IPS-15b (cell line): ENCODE data around the gene LNPEP.
"Not testable (repeated sequence)": the region's sequence is repeated elsewhere in the genome, so short reads cannot be mapped to it uniquely, and the experiment has no call there.

Source experiments
- H3K27me3 ChIP-seq: one replicate; pipeline ENCODE4 v1.6.1; 2013; ENCODE audit warnings: low read length; ENCODE audit not compliant: control insufficient read depth, insufficient read depth
- H3K36me3 ChIP-seq: one replicate; pipeline ENCODE4 v1.6.1; 2013; ENCODE audit warnings: low read length; ENCODE audit not compliant: control insufficient read depth, insufficient read depth
- H3K4me1 ChIP-seq: one replicate; pipeline ENCODE4 v1.6.1; 2013; ENCODE audit warnings: mild to moderate bottlenecking, low read length; ENCODE audit not compliant: control insufficient read depth, insufficient read depth
- H3K4me3 ChIP-seq: one replicate; pipeline ENCODE4 v1.5.1; 2013; ENCODE audit warnings: low read depth, low read length
- H3K9ac ChIP-seq: one replicate; pipeline ENCODE4 v1.6.1; 2013; ENCODE audit warnings: low read depth, mild to moderate bottlenecking, low read length
- H3K9me3 ChIP-seq: one replicate; pipeline ENCODE4 v1.6.1; 2013; ENCODE audit warnings: mild to moderate bottlenecking, low read length; ENCODE audit not compliant: control insufficient read depth, insufficient read depth

LNPEP gene

GRCh38 chr5:97074859-97075489, 139.1 kb downstream of the LNPEP start:
- Histone ChIP-seq H3K4me3 (no peak overlapping the region), H3K9me3 (no peaks in the 10 kb centered on the region), H3K36me3 (no peaks in the 10 kb centered on the region)

DNA sequence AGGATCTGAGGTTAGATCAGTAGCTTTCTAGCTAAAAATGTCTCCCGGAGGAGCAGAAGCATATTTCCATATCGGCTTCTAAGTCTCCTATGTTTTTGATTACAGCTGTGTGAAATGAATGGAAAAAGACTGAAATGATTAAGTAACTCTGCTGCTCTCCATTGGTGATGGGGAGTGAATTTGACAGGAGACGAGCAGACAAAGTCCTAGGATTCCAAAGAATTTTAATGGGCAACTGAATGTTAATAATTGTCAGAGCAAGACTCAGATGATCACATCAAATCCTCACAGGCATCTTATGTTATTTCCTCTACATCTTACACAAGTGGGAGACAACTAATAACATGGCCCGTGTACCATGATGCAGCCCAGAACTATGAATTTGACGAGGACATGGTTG, 139.8 kb downstream of the LNPEP start:
- Histone ChIP-seq H3K9me3 (no peaks in the 10 kb centered on the region), H3K4me1 (no peaks in the 10 kb centered on the region), H3K36me3 (no peaks in the 10 kb centered on the region), H3K27me3 (no peaks in the 10 kb centered on the region), H3K9ac (no peak overlapping the region), H3K4me3 (no peak overlapping the region)

More at GRCh38 chr5:97074859-97075489, 139.1 kb downstream of the LNPEP start:
- no peaks in the 10 kb centered on the region for H3K27me3 ChIP-seq
- H3K4me1 ChIP-seq = no peaks in the 10 kb centered on the region
- H3K9ac ChIP-seq = no peak overlapping the region

DNA sequence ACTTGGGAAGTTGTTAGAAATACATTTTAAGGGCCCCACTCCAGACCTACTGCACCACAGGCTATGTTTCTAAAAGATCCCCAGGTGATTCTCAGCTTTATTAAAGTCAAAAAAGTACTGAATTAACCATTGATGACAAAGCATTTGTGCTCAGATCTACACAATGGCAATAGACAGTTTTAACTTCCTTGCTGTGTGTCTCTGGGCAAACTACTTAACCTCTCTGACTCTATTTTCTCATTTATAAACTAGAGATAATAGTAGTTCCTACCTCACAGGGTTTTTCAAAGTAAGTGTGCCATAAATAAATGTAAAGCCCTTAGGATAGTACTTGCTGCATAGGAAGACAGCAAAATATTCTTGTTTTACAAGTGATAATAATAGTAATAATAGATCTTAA, 140.2 kb downstream of the LNPEP start:
- Histone ChIP-seq H3K4me1 (no peaks in the 10 kb centered on the region), H3K27me3 (no peaks in the 10 kb centered on the region), H3K36me3 (no peaks in the 10 kb centered on the region), H3K4me3 (no peak overlapping the region), H3K9me3 (no peaks in the 10 kb centered on the region), H3K9ac (no peak overlapping the region)

DNA sequence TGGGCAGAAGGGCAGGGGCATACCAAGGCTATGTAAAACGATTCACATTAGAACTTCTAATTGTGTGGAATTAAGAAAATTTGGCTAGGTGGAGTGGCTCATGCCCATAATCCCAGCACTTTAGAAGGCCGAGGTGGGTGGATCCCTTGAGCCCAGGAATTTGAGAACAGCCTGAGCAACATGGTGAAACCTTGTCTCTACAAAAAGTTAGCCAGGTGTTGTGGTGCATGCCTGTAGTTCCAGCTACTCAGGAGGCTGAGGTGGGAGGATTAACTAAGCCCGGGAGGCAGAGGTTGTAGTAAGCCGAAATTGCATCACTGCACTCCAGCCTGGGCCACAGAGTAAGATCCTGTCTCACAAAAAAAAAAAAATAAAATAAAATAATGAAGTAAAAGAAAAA, 141.4 kb downstream of the LNPEP start:
- H3K27me3 ChIP-seq = no peaks in the 10 kb centered on the region
- no peak overlapping the region for H3K9ac ChIP-seq
- no peaks in the 10 kb centered on the region for H3K9me3 ChIP-seq
- no peaks in the 10 kb centered on the region for H3K4me1 ChIP-seq
- no peak overlapping the region for H3K4me3 ChIP-seq
- no peaks in the 10 kb centered on the region for H3K36me3 ChIP-seq

DNA sequence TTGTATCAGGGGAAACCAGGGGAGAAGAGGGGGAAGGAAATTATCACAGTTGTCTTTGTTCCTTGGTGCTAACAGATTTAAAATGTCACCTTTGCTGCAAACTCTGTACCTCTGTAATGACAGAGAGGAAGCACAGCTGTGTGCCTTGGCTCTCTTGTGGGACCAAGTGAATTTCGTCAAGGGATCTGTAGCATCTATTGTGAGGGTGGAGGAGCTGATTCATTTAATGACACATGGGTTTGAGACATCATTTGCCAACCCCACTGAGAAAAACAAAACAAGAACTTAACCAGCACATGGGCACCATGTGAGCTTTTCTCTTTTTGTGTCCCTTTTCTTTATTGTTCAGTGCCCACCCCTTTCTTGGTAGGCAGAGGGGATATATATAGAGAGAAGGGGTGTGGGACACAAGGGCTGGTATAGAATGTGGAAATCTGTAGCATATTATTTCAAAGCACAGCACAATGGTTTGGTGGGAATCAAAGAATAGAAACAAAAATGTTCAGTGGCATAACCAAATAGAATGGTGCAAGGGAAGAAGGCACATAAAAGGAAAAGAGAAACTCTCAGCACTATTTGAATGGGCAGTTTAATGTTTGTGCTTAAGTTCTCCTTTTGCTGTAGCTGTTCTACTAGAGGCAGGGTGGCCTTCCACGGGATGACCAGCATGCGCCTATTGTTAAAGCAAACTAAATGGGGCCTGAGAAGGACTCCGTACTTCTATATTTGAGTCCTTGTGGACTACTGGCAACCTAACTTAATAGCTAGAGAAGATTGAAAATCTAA, 143.3 kb downstream of the LNPEP start:
- H3K9ac ChIP-seq = no peak overlapping the region
- H3K4me1 ChIP-seq = no peaks in the 10 kb centered on the region
- H3K9me3 ChIP-seq = no peaks in the 10 kb centered on the region
- no peak overlapping the region for H3K4me3 ChIP-seq
- H3K27me3 ChIP-seq = no peaks in the 10 kb centered on the region
- no peaks in the 10 kb centered on the region for H3K36me3 ChIP-seq

- H3K9me3 ChIP-seq, H3K4me1 ChIP-seq, H3K9ac ChIP-seq, H3K4me3 ChIP-seq, H3K36me3 ChIP-seq, H3K27me3 ChIP-seq: not testable (repeated sequence)
These were observed 149.0 kb downstream of the LNPEP start for GRCh38 chr5:97084782-97085458.

DNA sequence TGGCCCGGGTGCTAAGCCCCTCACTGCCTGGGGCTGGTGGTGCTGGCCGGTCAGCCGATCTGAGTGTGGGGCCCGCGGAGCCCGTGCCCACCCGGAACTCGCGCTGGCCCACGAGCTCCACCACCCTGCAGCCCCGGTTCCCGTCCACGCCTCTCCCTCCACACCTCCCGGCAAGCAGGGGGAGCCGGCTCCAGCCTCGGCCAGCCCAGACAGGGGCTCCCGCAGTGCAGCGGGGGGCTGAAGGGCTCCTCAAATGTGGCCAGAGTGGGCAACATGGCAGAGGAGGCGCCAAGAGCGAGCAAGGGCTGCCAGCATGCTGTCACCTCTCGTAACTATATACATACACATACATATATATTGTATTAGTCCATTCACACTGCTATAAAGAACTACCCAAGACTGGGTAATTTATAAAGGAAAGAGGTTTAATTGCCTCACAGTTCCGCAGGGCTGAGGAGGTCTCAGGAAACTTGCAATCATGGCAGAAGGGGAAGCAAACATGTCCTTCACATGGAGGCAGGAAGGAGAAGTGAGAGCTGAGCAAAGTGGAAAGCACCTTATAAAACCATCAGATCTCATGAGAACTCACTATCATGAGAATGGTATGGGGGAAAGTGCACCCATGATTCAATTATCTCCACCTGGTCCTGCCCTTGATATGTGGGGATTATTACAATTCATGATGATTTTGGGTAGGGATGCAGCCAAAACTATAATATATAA, 149.7 kb downstream of the LNPEP start:
- H3K27me3 ChIP-seq = no peaks in the 10 kb centered on the region
- H3K4me1 ChIP-seq = no peaks in the 10 kb centered on the region

More for the DNA sequence above, 149.7 kb downstream of the LNPEP start:
- H3K36me3 ChIP-seq = peaks cover 3% of the 10 kb centered on the region
- peaks cover 3% of the 10 kb centered on the region for H3K9me3 ChIP-seq
- H3K9ac ChIP-seq = no peak overlapping the region
- no peak overlapping the region for H3K4me3 ChIP-seq
